GM18909 (cell line): ENCODE measurements around the gene CNBD2.
"Not testable (repeated sequence)": the region's sequence is repeated elsewhere in the genome, so short reads cannot be mapped to it uniquely, and the experiment has no call there.

Source experiments
- ATAC-seq: cut with Tn5 transposase; IDR thresholded peaks from one replicate; pipeline ENCODE4 v1.9.1; 2021; ENCODE audit warnings: mild to moderate bottlenecking; ENCODE audit not compliant: unreplicated experiment, poor library complexity

Gene CNBD2

GRCh38 chr20:36053863-36054518, 85.6 kb downstream of the CNBD2 start:
- ATAC-seq, result not testable (repeated sequence)

- no peak for ATAC-seq
Observed at GRCh38 chr20:36055145-36055544, 86.8 kb downstream of the CNBD2 start.

- ATAC-seq, result no peak
Observed at GRCh38 chr20:36060676-36061075, 92.3 kb downstream of the CNBD2 start.

DNA sequence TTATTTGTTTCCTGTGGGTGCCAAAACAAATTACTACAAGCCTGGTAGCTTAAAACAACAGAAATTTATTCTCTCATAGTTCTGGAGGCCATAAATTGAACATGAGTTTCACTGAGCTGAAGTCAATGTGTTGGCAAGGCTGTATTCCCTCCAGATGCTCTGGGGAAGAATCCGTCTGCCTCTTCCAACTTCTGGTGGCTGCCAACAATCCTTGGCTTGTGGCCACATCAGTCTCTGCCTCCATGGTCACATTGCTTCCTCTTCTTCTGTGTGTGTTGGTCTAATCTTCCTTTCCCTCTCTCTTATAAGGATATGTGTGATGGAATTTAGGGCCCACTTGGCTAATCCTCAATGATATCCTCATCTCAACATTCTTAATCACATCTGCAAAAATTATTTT, 93.4 kb downstream of the CNBD2 start:
- no peak for ATAC-seq

DNA sequence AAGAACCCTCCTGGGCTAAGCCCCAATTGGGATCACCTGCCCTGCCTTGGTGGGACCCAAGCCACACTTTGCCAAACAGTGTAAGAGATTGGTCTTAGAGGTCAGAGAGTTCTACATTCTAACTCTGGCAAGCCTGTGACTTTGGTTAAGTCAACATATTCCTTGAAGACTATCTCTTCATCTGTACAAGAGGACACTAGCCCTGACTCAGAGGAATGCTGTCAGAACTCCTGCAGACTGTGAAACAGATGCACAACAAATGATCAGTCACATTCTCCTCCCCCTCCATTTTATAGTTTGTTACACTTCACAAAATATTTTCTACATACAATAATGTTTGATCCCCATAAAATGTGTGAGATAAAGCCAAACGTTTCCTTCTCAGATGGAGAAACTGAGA, 94.4 kb downstream of the CNBD2 start:
- no peak for ATAC-seq

GRCh38 chr20:36063916-36064657, 95.7 kb downstream of the CNBD2 start:
- no peak for ATAC-seq

- peak; percentile 98 for ATAC-seq
Observed at GRCh38 chr20:36064658-36065426, 96.5 kb downstream of the CNBD2 start.

DNA sequence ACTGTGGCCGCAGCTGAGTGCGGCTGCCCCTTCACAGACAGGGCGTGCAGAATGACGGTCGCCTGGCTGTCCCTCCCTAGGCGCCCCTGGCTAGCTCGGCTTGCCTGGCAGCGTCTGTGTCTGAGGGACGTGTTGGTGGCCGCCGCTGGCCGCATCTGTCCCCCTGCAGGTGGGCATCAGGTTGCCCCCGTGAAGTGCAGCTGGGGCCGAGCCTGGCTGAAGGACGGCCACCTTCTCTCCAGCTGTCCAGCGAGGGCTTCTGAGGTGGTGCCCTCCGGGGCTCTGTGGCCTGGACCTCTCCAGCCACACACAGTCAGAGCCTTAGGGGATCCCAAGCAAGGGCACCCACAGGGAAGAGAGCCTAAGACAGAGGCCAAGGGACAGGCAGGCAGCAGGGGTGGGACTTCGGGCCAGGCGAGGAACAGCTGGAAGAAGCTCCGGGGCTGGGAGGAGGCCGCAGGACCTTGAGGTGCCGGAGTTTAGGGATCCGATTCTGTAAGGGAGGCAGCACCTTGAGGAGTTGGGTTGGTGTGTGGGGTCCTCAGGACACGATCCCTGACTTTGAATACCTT, 97.1 kb downstream of the CNBD2 start:
- ATAC-seq, result no peak

- no peak for ATAC-seq
Observed at GRCh38 chr20:36066777-36067176, 98.4 kb downstream of the CNBD2 start.

- not testable (repeated sequence) for ATAC-seq
Observed at GRCh38 chr20:36068526-36068925, 100.1 kb downstream of the CNBD2 start.

DNA sequence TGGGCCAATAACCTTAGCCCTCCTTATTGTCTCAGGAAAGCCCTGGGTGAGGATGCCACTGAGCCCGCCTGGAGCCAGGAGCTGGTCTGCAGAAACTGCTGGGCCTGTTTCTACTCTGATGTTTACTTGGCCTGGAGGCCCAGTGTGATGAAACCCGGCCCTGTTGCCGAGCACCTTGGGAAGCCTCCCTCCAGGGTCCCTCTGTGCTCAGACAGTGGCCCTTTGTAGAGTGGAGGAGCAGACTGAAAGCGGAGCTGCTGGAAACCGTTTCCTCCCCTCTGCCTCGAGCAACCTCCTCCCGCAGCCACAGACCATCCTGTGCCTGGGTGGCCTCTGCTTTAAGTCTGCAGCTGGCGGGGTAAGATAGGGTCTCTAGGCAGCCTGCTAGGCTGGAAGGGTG, 102.1 kb downstream of the CNBD2 start:
- no peak for ATAC-seq

DNA sequence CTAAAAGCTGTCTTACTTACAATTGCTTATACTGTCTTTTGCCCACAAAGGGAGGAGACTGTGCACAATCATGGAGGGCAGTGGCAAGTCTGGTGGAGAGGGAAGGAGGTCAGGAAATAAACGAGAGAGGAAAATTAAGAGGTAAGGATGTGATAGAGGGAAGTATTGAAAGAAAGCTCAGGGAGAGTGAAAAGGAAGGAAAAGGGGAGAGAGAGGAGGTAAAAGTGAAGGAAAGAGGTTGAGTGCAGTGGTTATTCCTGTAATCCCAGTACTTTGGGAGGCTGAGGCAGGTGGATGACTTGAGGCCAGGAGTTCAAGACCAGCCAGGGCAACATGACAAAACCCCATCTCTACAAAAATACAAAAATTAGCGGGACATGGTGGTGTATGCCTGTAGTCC, 103.5 kb downstream of the CNBD2 start:
- ATAC-seq, result no peak

DNA sequence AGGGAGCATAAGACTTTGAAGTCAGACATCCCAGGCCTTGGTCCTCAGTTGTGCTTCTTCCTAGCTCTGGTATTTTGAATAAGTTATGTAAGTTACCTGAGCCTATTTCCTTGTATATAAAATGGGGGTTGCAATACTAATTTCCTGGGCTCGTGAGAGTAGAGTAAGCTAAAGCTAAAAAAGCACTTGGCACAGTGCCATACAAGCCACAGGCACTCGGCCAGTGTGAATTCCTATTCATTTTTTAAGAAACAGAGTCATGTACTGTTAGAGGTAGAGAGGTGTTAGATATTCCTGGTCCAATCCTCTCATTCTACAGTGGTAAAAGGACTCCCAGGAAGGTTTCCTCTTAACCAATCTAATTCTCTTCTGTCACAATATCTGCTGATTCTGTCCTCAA, 106.6 kb downstream of the CNBD2 start:
- no peak for ATAC-seq

GRCh38 chr20:36077762-36078161, 109.4 kb downstream of the CNBD2 start:
- ATAC-seq, result not testable (repeated sequence)

DNA sequence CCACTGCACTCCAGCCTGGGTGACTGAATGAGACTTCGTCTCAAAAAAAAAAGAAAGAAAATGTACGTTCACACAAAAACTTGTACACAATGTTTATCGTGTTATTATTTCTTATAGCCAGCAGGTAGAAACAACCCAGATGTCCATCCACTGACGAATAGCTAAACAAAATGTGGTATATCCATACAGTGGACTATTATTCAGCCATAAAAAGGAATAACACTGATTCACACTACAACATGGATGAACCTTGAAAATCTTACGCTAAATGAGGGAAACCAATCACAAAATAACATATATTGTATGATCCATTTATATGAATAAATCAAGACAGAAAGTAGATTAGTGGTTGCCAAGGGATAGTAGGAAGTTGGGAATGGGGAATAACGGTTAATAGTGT, 111.1 kb downstream of the CNBD2 start:
- ATAC-seq, result no peak

DNA sequence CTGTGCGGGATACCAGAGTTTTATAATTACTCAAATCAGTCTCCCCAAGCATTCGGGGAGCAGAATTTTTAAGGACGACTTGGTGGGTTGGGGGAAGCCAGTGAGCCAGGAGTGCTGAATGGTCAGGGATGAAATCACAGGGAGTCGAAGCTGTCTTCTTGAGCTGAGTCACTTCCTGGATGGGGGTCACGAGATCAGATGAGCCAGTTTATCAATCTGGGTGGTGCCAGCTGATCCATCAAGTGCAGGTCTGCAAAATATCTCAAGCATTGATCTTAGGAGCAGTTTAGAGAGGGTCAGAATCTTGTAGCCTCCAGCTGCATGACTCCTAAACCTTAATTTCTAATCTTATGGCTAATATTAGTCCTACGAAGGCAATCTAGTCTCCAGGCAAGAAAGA, 111.6 kb downstream of the CNBD2 start:
- not testable (repeated sequence) for ATAC-seq
